Osteoblast (primary cell): ENCODE measurements around the gene MAP3K5. TPM values are rescaled to one million over a fixed set of nuclear protein-coding genes. Genes with fewer than 3 reads are reported as not detected.

Experiments used
- DNase-seq: peaks from one replicate; pipeline ENCODE4 v3.0.0; 2011; ENCODE audit warnings: low spot score, mixed read lengths; ENCODE audit not compliant: insufficient read length; ENCODE audit errors: missing footprints
- H2AFZ ChIP-seq: 2 replicates; pipeline ENCODE4 v1.6.0; 2011; ENCODE audit warnings: mild to moderate bottlenecking, low read length
- H3K27ac ChIP-seq: 2 replicates; pipeline ENCODE4 v1.5.1; 2011; ENCODE audit warnings: mild to moderate bottlenecking, low read depth, low read length, moderate library complexity
- H3K27me3 ChIP-seq: 2 replicates; pipeline ENCODE4 v1.6.0; 2012; ENCODE audit warnings: mild to moderate bottlenecking, control low read depth, inconsistent platforms, low read length, moderate library complexity; ENCODE audit not compliant: insufficient read depth
- H3K36me3 ChIP-seq: 2 replicates; pipeline ENCODE4 v1.5.1; 2011; ENCODE audit warnings: mild to moderate bottlenecking, low read length, control low read depth, moderate library complexity; ENCODE audit not compliant: insufficient read depth
- H3K4me1 ChIP-seq: 2 replicates; pipeline ENCODE4 v1.5.1; 2011; ENCODE audit warnings: mild to moderate bottlenecking, low read length, control low read depth, moderate library complexity; ENCODE audit not compliant: insufficient read depth
- H3K4me2 ChIP-seq: 2 replicates; pipeline ENCODE4 v1.6.0; 2011; ENCODE audit warnings: mild to moderate bottlenecking, low read length; ENCODE audit not compliant: insufficient read depth
- H3K4me3 ChIP-seq: fragments of 200-600 bp; sonication (generic); 3 replicates; pipeline ENCODE4 v1.5.1; 2012; ENCODE audit warnings: mild to moderate bottlenecking, low read length, inconsistent platforms; ENCODE audit not compliant: insufficient read depth
- H3K79me2 ChIP-seq: 2 replicates; pipeline ENCODE4 v1.6.0; 2012; ENCODE audit warnings: mild to moderate bottlenecking, low read length, control low read depth, inconsistent platforms; ENCODE audit not compliant: insufficient read depth
- H3K9me3 ChIP-seq: 2 replicates; pipeline ENCODE4 v1.5.1; 2011; ENCODE audit warnings: low read depth, low read length, control low read depth
- H4K20me1 ChIP-seq: 2 replicates; pipeline ENCODE4 v1.6.0; 2012; ENCODE audit warnings: mild to moderate bottlenecking, low read length, control low read depth; ENCODE audit not compliant: insufficient read depth
- CTCF ChIP-seq: IDR thresholded peaks from 2 replicates; pipeline ENCODE4 v1.5.1; 2011; ENCODE audit warnings: mild to moderate bottlenecking, low read depth, low read length, moderate library complexity; ENCODE audit errors: extremely low read depth
- total RNA-seq: library from RNA; depleted of rRNA; stranded (reverse); fragments of >200 nt; gene quantifications from 2 replicates; pipeline ENCODE4 v1.2.3, GENCODE V29; 2012

MAP3K5 gene
- total RNA-seq, 1 donor = 8.3 TPM

- Histone ChIP-seq H3K79me2 (no peaks in the 10 kb centered on the region), H3K4me3 (no peak overlapping the region), H3K9me3 (no peaks in the 10 kb centered on the region), H4K20me1 (no peaks in the 10 kb centered on the region), H3K4me2 (no peak overlapping the region), H3K27me3 (no peaks in the 10 kb centered on the region), H3K27ac (no peak overlapping the region), H2AFZ (no peak overlapping the region), H3K4me1 (peaks cover 5% of the 10 kb centered on the region), H3K36me3 (no peaks in the 10 kb centered on the region)
- DNase-seq = no peak
- TF ChIP-seq CTCF = no peak
Measured at GRCh38 chr6:136811272-136811671, 19.0 kb upstream of the MAP3K5 start.

- Histone ChIP-seq H3K36me3 (no peaks in the 10 kb centered on the region), H3K27ac (no peak overlapping the region), H3K4me2 (no peak overlapping the region), H2AFZ (no peak overlapping the region), H3K4me1 (peaks cover 5% of the 10 kb centered on the region), H3K79me2 (no peaks in the 10 kb centered on the region), H4K20me1 (no peaks in the 10 kb centered on the region), H3K27me3 (no peaks in the 10 kb centered on the region), H3K4me3 (no peak overlapping the region), H3K9me3 (no peaks in the 10 kb centered on the region)
- no peak for DNase-seq
- TF ChIP-seq CTCF = no peak
Measured at GRCh38 chr6:136809091-136809860, 17.0 kb upstream of the MAP3K5 start.

GRCh38 chr6:136803608-136804007, 11.3 kb upstream of the MAP3K5 start:
- H3K36me3 ChIP-seq = no peaks in the 10 kb centered on the region
- H4K20me1 ChIP-seq = no peaks in the 10 kb centered on the region
- H3K4me2 ChIP-seq = no peak overlapping the region
- H3K27ac ChIP-seq = no peak overlapping the region
- TF ChIP-seq CTCF = no peak
- H3K4me3 ChIP-seq = no peak overlapping the region
- no peaks in the 10 kb centered on the region for H3K27me3 ChIP-seq
- no peaks in the 10 kb centered on the region for H3K9me3 ChIP-seq
- H2AFZ ChIP-seq = no peak overlapping the region
- no peaks in the 10 kb centered on the region for H3K4me1 ChIP-seq
- H3K79me2 ChIP-seq = no peaks in the 10 kb centered on the region
- no peak for DNase-seq

GRCh38 chr6:136801581-136801980, 9.3 kb upstream of the MAP3K5 start:
- Histone ChIP-seq H3K36me3 (no peaks in the 10 kb centered on the region), H4K20me1 (no peaks in the 10 kb centered on the region), H2AFZ (no peak overlapping the region), H3K9me3 (no peaks in the 10 kb centered on the region), H3K79me2 (no peaks in the 10 kb centered on the region), H3K4me3 (no peak overlapping the region), H3K27me3 (no peaks in the 10 kb centered on the region), H3K4me2 (no peak overlapping the region), H3K4me1 (no peaks in the 10 kb centered on the region), H3K27ac (no peak overlapping the region)
- no peak for DNase-seq
- TF ChIP-seq CTCF = no peak
